AG08396 (cell line): Measurements from ENCODE around the gene NAV1.
"Not testable (repeated sequence)": the region's sequence is repeated elsewhere in the genome, so short reads cannot be mapped to it uniquely, and the experiment has no call there.

ENCODE experiments used
- DNase-seq: peaks from one replicate; pipeline ENCODE4 v3.0.0; 2012; ENCODE audit warnings: low spot score, mixed read lengths

The NAV1 gene, protein sequence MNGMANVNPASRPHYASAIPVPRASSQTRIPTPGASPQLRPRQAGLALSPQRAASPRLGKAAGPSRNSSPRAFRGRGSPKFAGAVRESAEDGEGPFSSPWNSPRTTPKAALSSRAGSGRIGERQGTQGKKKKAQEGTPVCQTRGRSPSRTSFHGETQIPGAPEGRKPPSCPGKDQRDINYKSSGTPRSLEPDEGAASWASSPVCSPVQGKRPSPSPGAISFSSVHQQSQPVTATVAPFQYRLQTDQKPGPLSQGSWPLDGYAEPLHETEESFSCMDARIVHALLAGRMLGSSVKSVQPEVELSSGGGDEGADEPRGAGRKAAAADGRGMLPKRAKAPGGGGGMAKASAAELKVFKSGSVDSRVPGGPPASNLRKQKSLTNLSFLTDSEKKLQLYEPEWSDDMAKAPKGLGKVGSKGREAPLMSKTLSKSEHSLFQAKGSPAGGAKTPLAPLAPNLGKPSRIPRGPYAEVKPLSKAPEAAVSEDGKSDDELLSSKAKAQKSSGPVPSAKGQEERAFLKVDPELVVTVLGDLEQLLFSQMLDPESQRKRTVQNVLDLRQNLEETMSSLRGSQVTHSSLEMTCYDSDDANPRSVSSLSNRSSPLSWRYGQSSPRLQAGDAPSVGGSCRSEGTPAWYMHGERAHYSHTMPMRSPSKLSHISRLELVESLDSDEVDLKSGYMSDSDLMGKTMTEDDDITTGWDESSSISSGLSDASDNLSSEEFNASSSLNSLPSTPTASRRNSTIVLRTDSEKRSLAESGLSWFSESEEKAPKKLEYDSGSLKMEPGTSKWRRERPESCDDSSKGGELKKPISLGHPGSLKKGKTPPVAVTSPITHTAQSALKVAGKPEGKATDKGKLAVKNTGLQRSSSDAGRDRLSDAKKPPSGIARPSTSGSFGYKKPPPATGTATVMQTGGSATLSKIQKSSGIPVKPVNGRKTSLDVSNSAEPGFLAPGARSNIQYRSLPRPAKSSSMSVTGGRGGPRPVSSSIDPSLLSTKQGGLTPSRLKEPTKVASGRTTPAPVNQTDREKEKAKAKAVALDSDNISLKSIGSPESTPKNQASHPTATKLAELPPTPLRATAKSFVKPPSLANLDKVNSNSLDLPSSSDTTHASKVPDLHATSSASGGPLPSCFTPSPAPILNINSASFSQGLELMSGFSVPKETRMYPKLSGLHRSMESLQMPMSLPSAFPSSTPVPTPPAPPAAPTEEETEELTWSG (N-terminal part only)

GRCh38 chr1:201538612-201539551 lies at the start of gene NAV1:
NAV1 (plus strand) TSS chr1:201539127; CDS start chr1:201622885, 83,758 bp downstream.
- peak; percentile 89 for DNase-seq

- DNase-seq: no peak
Observed at GRCh38 chr1:201489643-201490261, 49.2 kb upstream of the NAV1 start.

GRCh38 chr1:201490708-201491131 lies 48.2 kb upstream of the NAV1 start:
- no peak for DNase-seq

- DNase-seq: no peak
Observed at GRCh38 chr1:201491896-201492511, 46.9 kb upstream of the NAV1 start.

DNA sequence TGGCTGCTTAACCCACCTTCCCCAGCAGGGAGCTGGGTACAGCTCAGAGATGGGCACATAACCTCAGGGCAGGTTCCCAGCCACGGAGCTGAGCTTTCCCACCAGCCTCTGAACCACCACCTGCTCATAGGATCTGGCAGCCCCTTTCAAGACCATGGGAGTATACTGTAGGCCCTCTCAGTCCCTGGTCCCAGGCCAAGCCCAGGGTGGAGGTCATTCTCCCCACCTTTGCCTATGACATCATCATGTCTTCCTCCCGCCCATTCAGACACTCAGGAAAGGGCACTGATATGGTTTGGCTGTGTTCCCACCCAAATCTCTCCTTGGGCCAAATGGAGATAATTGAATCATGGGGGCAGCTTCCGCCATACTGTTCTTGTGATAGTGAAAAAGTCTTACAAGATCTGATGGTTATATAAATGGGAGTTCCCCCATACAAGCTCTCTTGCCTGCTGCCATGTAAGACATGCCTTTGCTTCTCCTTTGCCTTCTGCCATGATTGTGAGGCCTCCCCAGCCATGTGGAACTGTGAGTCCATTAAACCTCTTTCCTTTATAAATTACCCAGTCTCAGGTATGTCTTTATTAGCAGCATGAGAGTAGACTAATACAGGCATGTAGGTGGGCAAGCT lies 45.8 kb upstream of the NAV1 start:
- DNase-seq: not testable (repeated sequence)

DNA sequence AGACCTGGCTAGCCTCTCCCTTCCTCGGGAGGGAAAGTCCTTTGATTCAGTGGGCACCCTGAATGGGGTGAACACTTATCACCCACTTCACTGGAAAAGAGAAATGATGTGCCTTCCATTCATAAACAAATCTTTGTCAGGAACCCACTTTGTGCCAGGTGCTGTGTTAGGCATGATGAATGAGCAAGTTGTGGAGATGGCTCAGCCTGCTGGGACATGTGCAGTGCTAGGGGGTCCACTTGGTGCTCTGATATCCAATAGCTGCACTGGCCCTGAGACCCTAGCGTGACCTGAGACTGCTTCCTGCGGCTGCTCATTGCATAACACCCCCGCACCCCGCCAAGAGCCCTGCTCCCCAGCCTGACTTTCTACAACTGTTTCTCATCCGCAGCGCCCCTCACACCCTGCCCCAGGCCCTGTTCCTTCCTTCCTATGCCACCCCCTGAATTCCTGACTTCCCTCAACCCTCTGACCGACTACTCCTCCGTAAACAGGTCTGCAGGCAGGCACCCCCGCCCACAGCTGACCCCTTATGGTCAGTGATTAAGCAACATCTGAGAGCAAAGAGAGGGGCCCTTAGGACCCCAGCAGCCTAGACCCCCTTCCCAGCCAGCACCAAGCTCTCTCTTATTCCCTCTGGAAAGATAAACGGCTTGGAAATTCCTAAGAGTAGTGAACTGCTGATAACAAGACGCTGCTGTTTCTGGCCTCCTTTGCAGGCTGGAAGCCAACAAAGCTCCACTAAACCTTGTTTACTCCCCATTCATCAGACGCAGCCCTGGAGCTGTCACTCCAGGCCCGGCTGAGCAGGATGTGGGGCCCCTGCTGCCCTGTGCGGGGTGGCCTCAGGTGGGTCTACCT lies 44.9 kb upstream of the NAV1 start:
- no peak for DNase-seq

- no peak for DNase-seq
Observed at GRCh38 chr1:201495551-201496295, 43.2 kb upstream of the NAV1 start.

GRCh38 chr1:201496296-201496690 lies 42.6 kb upstream of the NAV1 start:
- no peak for DNase-seq

DNA sequence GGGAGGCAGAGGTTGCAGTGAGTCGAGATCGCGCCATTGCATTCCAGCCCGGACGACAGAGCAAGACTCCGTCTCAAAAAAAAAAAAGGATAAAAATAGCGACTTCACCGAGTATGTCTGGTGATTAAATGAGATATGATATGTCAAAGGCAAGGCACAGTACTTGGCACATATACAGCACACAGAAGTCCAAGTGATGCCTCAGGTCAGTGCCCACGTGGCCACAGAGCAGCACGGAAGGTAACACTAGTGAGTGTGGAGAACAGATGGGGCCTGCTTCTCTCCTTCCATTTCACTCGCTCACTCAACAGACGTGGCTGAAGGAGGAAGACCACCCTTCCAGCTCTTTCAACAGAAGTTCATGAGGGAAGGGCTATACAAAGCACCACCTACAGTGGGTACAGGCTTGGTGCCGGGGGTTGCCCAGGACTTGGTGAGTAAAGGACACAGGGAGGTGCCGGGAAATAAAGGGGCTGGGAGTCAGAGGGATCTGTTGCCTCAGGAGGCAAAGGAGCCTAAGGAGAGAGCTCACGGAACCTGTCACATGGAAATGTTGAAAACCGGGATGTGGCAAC lies 40.9 kb upstream of the NAV1 start:
- no peak for DNase-seq

DNA sequence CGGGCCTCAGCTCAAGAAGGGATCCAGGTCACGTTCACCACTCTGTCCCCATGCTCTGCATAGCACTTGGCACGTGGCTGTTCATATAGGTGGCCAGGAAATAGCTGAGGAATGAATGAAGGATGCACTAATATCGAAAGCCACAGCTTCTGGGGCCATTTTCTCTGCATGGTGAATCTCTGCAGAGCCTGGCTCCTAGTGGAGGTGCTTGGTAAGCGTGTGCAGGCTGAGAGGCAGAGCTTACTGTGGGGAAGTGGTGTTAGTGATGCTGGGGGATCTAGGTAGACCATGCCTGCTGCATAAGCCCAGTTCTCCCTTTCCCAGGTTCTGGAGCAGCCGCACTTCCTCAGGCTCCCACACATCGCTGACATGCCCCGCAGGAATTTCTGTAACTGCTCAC lies 40.3 kb upstream of the NAV1 start:
- no peak for DNase-seq

- DNase-seq: no peak
Observed at GRCh38 chr1:201499191-201499590, 39.7 kb upstream of the NAV1 start.

DNA sequence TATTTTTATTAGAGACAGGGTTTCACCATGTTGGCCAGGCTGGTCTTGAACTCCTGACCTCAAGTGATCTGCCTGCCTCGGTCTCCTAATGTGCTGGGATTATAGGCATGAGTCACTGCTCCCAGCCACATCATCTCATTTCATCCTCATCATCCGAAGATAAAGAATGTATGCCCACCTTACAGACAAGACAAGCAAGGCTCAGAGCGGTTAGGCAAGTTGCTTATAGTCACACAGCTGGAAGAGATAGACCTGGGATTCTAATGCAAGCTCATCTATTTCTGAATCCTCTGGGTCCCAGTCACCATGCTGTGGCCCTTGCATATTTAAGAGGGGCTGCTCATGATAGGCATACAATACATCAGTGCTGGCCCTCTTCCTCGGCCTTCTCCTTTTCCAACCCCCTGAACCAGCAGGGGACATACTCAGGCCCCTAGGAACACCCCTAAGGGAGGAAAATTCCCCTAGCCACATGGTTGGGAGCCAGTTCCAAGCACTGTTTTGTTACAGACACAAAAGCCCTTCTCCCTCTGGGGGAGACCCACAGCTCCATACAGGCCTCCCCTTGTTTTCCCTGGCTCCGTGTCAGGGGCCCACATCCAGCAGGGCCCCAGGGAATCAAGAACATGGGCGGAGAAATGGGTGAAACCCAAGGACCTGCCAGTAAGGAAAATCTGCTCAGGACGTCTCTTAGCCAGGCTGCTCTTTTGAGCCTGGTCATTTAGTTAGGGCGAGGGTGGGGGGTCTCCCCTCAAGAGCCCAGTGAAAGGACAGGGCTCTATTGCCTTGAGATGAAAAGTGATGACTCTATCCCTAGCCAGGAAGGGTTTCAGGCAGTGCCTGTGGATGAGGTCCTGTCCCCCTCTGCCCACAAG lies 38.9 kb upstream of the NAV1 start:
- no peak for DNase-seq

DNA sequence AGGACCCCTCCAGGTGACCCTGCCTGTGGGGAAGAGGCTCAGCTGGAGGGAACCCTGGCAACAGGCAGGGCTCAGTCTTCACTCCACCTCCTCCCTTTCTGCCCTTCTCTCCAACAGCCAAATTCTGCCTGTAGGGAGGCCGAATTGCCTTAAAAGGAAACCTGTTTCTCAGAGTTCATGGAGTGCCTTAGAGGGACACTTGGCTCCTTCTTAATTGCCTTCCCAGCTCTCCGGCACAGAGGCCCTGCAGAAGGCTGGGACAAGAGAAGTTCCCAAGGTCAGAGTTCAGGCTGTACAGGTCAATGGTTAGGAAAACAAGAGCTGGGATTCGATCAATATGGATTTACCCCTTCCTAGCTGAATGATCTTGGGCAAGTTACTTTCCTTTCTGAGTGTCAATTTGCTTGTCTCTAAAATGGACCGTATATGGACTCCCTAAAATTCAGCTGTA lies 38.2 kb upstream of the NAV1 start:
- DNase-seq: no peak

GRCh38 chr1:201501144-201501543 lies 37.8 kb upstream of the NAV1 start:
- no peak for DNase-seq

DNA sequence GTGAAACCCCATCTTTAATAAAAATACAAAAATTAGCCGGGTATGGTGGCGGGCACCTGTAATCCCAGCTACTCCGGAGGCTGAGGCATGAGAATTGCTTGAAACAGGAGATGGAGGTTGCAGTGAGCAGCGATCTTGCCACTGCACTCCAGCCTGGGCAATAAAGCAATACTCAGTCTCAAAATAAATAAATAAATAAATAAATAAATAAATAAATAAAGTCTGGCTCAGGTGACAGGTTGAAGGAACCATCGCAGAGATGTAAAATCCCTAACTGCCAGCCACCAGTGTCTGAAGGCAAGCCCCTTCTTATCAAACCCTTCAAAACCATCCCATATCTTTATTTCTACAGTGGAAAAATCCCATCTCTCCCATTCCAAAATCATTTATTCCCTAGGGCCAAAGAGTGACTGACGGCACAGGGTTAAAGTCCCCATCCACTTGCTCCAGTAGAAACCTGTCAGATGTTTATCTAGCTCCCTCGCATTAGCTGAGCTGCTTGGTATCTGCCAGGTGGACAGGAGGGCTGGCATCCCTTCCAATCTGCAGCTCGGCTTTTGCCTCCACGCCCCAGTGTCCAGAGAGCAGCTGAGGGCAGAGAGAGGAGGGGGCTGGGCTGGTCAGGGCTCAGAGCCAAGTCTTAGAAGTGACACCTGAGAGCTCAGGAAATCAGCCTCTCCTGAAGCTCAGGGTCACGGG lies 37.0 kb upstream of the NAV1 start:
- peak; percentile 1 for DNase-seq

GRCh38 chr1:201502511-201502857 lies 36.4 kb upstream of the NAV1 start:
- peak; percentile 0 for DNase-seq
